Right lobe of liver (tissue), 6 donors: ENCODE results near the gene KRT4. TPM values are rescaled to one million over a fixed set of nuclear protein-coding genes. Genes with fewer than 3 reads are reported as not detected.

ENCODE experiments used
- ATAC-seq, 4 donors: fragments of 200-7000 bp; cut with Tn5 transposase; one replicate each; pipeline ENCODE4 v1.9.1; 2020; ENCODE audit warnings: mild to moderate bottlenecking in 4 of 4, moderate library complexity in 4 of 4
- DNase-seq, 3 donors: peaks; one replicate each; pipeline ENCODE4 v3.0.0-alpha.2; 2020
- H3K27ac ChIP-seq, 3 donors: fragments of 200-600 bp; one replicate each; pipeline ENCODE4 v1.8.0; 2022
- H3K27me3 ChIP-seq, 2 donors: fragments of 200-600 bp; one replicate each; pipeline ENCODE4 v1.8.0; 2022
- H3K36me3 ChIP-seq, 4 donors: fragments of 200-600 bp; sonication (generic) in 1 of 4; one replicate each; pipeline versions ENCODE4 v1.5.1 to v1.8.0; 2017 to 2022; ENCODE audit warnings: control low read depth in 1 of 4
- H3K4me1 ChIP-seq, 4 donors: fragments of 200-600 bp; sonication (generic) in 1 of 4; one replicate each; pipeline versions ENCODE4 v1.5.1 to v1.8.0; 2017 to 2022; ENCODE audit warnings: control low read depth in 1 of 4
- H3K4me3 ChIP-seq, 3 donors: fragments of 200-600 bp; one replicate each; pipeline ENCODE4 v1.8.0; 2022
- H3K9me3 ChIP-seq, 4 donors: fragments of 200-600 bp; sonication (generic) in 1 of 4; one replicate each; pipeline versions ENCODE4 v1.5.1 to v1.8.0; 2017 to 2022; ENCODE audit warnings: control low read depth in 1 of 4
- CTCF ChIP-seq, 4 donors: fragments of 200-600 bp in 3 of 4; fragments of 450-650 bp in 1 of 4; IDR thresholded peaks; one replicate each; pipeline versions ENCODE4 v1.5.1 to v1.8.0; 2016 to 2022; ENCODE audit warnings: antibody characterized with exemption in 4 of 4, mild to moderate bottlenecking in 2 of 4
- POLR2A ChIP-seq: fragments of 450-650 bp; IDR thresholded peaks from one replicate; pipeline ENCODE4 v1.6.1; 2017; ENCODE audit warnings: antibody characterized with exemption, mild to moderate bottlenecking
- WGBS: methylation state at CpG from one replicate; pipeline ENCODE4 v1.1.6; 2018; ENCODE audit warnings: low coverage, low lambda C conversion rate; ENCODE audit not compliant: insufficient coverage; ENCODE audit errors: missing lambda C conversion rate; 5-methylcytosine and 5-hydroxymethylcytosine counted together
- intact Hi-C, 2 donors: fragments of 100-400 bp; cut with DNase I; formaldehyde crosslinking; loops; one replicate each; pipeline versions ENCODE4 v1.11.2 to v1.14.1; 2022
- small RNA-seq, 2 experiments: library from RNA; depleted of rRNA; stranded (forward); fragments of <200 nt; gene quantifications; one replicate each; pipeline ENCODE3, GENCODE V24; 2016
- total RNA-seq, 6 experiments: library from RNA; depleted of rRNA in 2 of 6; stranded (reverse); fragments of >200 nt in 2 of 6; fragmentation: NEBNext Ultra II Directional in 3 of 6; extraction: Animal tissue kit (Norgen Biotek cat#: 25700) in 3 of 6; gene quantifications; one replicate each; pipeline versions ENCODE4 v1.1.0 to v1.2.4, GENCODE V29; 2016 to 2023
- donor health status: DM: no; HTN: yes; CAD: no.
- donor health status: DM: no; HTN: no; CAD: no.
- donor health status: DM: no; HTN: no; CAD: no.
- donor health status: DM: no; HTN: yes; CAD: no.
- donor health status: DM: no; HTN: yes; CAD: no.

The KRT4 gene
- total RNA-seq, 6 experiments from 2014 or later: not detected

DNA sequence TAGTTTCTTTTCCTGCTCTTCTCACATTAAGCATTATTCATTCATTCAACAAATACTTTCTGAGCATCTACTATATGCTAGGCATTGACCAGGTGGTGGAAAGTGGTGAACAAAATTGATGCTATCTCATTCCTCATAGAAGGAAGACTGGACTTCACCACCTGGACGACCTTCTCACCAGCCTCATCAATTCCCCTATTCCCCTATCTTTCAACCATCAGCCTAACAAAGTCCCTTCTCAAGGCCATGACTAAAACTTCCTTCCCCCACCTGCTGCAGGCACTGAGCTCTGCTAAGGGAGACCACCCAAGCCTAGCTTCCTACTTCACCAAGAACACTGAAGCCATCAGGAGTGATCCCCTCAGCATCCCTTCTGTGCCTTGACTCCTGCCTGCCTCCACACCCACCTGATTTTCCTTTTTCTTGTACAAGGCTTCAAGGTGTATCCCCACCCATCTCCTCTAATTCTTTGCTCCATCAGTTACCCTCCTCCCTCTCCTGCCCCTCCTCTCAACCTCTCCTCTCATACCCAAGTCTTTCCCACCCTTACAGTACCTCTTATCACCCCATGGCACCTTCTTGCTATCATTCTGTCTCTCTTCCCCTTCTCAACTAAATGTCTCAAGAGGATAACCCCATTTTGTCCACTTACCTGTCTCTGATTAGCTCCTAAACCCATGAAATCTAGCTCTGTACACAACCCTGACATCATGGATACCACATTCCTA lies 56.3 kb downstream of the KRT4 start:
- no peak for ATAC-seq

More for the DNA sequence above, 56.3 kb downstream of the KRT4 start:
- WGBS: 7% methylated on average over 1 of the region's 1 CpG
- intact Hi-C loops: no loop called here
- DNase-seq: no peak
- Histone ChIP-seq H3K4me1 (no peaks in the 10 kb centered on the region), H3K27ac (no peak overlapping the region), H3K27me3 (no peaks in the 10 kb centered on the region), H3K36me3 (no peaks in the 10 kb centered on the region), H3K4me3 (no peak overlapping the region), H3K9me3 (no peaks in the 10 kb centered on the region)
- TF ChIP-seq POLR2A (no peak), CTCF (IDR thresholded peaks at IDR 0.05) (no peak)

Small RNA genes lying within 50 kb of the gene (small RNA-seq; reads per million reads assigned to genes)
- gene AC107016.2: 0 reads per million in 2 experiments

Other genes starting within 250 kb of the KRT4 start
- not detected for gene KRT74, start 240.3 kb downstream of the KRT4 start, total RNA-seq
- gene KRT72, start 212.7 kb downstream of the KRT4 start, total RNA-seq: not detected
- gene KRT73, start 195.6 kb downstream of the KRT4 start, total RNA-seq: not detected
- not detected for gene KRT2, start 161.9 kb downstream of the KRT4 start, total RNA-seq
- gene KRT1, start 133.7 kb downstream of the KRT4 start, total RNA-seq: not detected
- not detected for gene KRT77, start 110.6 kb downstream of the KRT4 start, total RNA-seq
- not detected for gene KRT76, start 36.8 kb downstream of the KRT4 start, total RNA-seq
- not detected for gene KRT3, start 18.0 kb downstream of the KRT4 start, total RNA-seq
- gene KRT79, start 20.2 kb upstream of the KRT4 start, total RNA-seq: not detected
- gene KRT78, start 34.9 kb upstream of the KRT4 start, total RNA-seq: not detected
- gene KRT8, start 91.0 kb upstream of the KRT4 start, total RNA-seq: 1,000 to 10,000 TPM in 1 of 6 experiments, 100 to 1,000 TPM in 5; 149 to 1,003 (median 436) TPM
- 1,000 to 10,000 TPM in 2 of 6 experiments, 100 to 1,000 TPM in 4; 148 to 1,377 (median 478) TPM for gene KRT18, start 135.0 kb upstream of the KRT4 start, total RNA-seq
- 100 to 1,000 TPM; 143 to 270 (median 180) TPM for gene EIF4B, start 192.3 kb upstream of the KRT4 start, total RNA-seq
- 100 to 1,000 TPM in 3 of 6 experiments, 10 to 100 TPM in 3; 50.5 to 139 (median 86.9) TPM for gene TNS2, start 235.9 kb upstream of the KRT4 start, total RNA-seq